ELR (cell line): ENCODE measurements around the gene YES1.
"Not testable (repeated sequence)": the region's sequence is repeated elsewhere in the genome, so short reads cannot be mapped to it uniquely, and the experiment has no call there.

ENCODE experiments used
- DNase-seq: peaks from one replicate; pipeline ENCODE4 v3.0.0-alpha.2; 2015; ENCODE audit warnings: low read depth

YES1 gene

DNA sequence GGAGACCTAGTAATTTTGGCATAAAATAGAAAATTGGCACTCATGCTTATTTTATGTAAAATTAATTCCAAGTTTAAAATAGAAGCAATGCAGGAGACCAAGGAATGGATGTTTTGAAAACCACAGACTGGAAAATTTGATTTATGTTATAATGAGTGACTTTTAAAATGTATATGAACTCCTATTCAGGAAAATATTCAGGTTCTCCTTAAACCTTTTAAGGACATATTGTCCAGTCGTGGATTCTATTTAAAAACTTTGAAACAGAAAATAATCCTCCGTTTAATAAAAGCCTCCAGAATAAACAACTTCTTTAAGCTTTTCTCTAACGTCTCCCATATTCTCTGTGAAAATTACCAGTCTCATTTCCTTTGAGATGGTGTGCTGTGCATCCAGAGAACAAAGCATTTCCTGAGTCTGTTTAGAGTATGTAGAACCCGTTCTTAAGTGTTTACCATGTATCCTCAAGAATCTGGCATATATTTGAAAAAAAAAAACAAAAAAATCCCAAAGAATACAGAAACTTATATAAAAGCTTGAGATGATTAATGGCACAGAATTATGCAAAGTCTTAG lies 8.6 kb upstream of the YES1 start:
- DNase-seq: no peak

DNA sequence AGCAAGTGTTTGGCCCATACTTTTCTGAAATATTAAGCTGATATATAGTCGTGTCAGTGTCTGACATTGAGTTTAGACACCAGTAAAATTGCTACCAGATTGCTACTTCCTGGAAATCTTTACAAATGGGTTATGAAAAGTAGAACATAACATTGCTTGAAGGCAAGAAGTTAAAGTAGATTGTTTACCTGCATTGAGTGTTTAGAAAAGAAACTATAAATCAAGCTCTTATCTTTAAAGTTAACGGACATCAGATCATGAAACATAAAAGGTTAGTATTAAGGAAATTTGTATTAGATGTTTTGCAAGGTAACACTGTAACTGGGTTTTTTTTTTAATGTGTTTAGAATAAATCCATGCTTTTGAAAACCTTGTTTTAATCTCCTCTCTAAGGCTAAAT lies 4.8 kb upstream of the YES1 start:
- no peak for DNase-seq

GRCh38 chr18:816088-816653 lies 4.1 kb upstream of the YES1 start:
- no peak for DNase-seq

DNA sequence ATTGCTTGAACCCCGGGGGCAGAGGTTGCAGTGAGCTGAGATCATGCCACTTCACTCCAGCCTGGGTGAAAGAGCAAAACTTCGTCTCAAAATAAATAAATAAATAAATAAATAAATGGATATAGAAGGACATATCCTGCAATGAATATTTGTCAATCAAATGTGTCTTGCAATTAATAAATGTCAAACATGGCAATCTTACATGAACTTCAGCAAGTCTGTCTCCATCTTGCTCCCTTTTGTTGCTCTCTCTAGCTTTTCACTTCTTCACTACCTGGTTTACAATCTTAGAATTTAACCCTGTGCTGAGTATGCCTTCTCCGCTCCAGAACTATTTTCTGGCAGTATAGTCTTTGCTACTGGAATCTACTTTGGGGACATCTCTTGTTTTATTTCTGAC lies 3.3 kb upstream of the YES1 start:
- DNase-seq: no peak

DNA sequence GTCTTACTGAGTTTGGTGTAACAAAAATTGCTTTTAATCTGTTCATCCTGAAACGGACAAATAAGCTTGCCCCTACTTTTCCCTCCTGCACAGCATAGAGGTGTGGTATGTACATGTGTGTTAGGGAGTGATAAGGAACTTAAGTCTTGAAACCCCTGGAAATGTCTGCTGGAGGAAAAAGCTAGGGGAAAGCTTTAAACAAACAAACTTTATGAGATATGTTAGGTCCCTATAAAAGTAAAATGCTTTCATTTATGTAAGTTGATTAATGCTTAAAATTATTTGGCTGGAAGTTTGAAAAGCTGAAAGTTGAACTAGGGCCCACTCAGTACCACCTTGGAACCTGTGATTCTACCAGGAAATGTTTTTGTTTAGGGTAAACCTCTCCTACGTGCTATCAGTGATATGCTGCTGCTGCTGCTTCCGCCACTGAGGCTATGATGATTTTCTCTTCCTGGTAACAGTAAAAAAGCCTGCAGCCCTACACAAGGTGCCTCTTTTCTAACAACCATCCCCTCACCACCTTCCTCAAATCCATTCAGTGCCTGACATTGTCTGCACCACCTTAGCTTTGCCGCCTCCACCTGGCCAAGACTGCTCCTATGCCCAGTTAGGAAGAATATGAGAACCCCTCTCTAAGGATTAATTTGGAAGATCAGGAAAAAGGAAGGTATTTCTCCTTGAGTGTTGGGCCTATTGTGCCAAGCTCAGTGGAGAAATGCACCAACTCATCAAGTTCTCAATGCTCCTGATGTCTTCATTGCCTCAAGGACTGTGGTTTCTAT lies 2.5 kb upstream of the YES1 start:
- no peak for DNase-seq

DNA sequence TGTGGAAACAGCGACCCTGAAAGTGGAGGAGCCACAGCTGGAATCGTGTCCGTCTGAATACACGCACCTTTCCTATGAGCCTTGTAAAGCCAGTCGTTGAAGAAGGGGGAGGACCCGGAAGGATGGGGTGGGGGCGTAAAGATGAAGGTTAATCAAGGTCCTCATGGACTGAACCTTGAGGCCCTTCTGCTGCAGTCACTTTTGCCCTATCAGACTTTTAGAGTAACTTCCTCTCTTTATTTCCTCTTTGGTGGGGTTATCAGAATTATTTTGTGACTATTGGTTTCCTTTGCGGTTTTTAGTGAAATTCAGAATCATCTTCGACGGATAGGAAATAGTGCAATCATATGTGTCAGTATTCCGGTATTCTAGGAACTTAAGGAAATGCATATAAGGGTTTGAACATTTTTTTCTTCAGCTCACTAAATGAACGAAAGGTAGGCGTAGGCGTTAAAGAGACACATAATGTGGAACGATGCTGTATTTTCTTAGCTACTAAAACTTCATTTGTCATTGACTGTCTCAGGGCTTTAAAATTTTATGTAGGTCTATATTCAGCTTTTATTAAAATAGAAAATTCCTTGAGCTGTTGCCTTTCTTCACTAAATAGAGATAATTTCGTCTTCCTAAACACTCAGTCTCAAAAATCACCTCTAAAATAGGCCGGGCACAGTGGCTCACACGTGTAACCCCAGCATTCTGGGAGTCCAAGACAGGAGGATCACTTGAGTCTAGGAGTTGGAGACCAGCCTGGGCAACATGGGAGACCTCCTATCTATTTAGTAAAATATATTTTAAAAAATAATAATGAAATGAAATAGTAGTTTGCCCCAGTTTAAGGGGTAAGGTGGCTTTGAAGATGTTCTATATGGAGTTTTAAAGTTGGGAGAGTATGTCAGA lies 1.4 kb upstream of the YES1 start:
- peak; percentile 17 for DNase-seq

- peak; percentile 91 for DNase-seq
Observed at GRCh38 chr18:812376-813171, 532 bp upstream of the YES1 start.

- peak; percentile 48 for DNase-seq
Observed at GRCh38 chr18:811182-811891, 705 bp downstream of the YES1 start.

GRCh38 chr18:809985-810642 lies 1.9 kb downstream of the YES1 start:
- DNase-seq: no peak

DNA sequence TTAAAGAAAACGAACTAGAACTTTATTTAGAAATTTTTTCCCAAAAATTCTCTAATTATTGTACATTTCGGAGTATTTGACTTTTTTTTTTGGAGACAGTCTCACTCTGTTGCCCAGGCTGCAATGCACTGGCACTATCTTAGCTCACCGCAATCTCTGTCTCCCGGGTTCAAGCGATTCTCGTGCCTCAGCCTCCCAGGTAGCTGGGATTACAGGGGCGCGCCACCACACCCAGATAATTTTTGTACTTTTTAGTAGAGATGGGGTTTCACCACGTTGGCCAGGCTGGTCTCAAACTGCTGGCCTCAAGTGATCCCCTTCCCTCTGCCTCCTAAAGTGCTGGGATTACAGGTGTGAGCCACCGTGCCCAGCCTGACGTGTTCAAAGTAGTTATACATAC lies 2.8 kb downstream of the YES1 start:
- not testable (repeated sequence) for DNase-seq

DNA sequence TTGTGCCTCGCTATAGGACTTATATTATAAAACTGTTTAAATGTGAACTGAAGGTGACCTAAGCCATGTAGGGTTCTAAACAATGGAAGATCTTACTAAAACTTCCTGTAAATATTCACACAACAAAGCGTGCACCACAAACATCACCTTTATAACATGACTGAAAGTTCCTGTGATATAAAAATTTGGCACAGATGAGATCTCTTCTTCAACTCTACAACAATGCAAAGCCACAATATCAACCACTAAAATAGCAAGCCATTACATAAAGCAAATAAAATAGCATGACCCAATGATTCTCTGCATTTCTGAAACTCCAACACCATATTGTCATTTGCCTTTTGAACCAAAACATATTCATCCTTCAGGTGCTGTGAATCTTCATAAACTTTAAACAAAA lies 3.5 kb downstream of the YES1 start:
- no peak for DNase-seq

GRCh38 chr18:808086-808485 lies 4.0 kb downstream of the YES1 start:
- DNase-seq: no peak

GRCh38 chr18:805755-806110 lies 6.3 kb downstream of the YES1 start:
- DNase-seq: no peak

GRCh38 chr18:805008-805754 lies 6.9 kb downstream of the YES1 start:
- DNase-seq: no peak

DNA sequence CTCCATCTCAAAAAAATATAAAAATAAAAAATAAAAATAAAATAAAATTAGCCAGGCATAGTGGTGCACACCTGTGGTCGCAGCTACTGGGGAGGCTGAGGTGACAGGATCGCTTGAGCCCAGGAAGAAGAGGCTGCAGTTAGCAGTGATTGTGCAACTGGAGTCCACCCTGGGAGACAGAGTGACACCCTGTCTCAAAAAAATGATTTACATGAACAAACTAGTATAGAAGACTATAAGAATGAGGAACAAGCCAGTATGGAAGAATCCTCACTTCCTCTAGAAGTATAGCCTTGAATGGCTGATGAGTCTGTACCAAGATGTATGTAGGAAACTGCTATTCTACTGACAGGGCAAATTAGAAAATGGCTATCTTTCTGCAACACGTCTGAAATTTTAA lies 10.9 kb downstream of the YES1 start:
- no peak for DNase-seq

DNA sequence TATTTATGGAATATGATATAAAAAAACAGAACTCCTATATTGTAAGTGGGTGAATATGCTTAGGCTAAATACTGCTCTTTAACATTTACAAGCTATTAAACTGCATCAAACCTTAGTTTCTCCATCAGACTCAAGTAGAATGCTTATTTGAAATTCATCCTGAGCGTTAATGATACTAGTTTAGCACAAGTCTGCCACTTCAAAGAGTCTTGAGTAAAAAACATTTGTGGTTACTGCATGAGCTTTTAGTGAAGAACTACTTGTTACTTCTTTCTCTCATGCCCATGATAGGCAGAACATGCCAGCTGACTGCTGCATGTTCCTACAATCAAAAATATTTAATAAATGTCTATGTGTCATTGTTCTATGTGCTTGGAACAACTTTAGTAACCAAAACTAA lies 12.1 kb downstream of the YES1 start:
- DNase-seq: no peak

DNA sequence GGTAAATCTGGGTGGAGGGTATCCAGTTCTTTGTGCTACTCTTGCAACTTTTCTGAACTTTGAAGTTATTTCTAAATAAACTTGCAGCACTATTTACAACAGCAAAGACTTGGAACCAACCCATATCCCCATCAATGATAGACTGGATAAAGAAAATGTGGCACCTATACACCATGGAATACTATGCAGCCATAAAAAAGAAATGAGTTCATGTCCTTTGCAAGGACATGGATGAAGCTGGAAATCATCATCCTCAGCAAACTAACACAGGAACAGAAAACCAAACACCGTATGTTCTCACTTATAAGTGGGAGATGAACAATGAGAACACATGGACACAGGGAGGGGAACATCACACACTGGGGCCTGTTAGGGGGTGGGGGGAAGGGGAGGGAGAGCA lies 16.7 kb downstream of the YES1 start:
- DNase-seq: not testable (repeated sequence)

GRCh38 chr18:789397-789796 lies 22.6 kb downstream of the YES1 start:
- DNase-seq: no peak

- no peak for DNase-seq
Observed at GRCh38 chr18:785242-785641, 26.8 kb downstream of the YES1 start.
